Uterus (tissue), 2 donors: ENCODE data around the gene HDAC8.

Source experiments
- CTCF ChIP-seq, 4 experiments: fragments of 200-600 bp in 2 of 4; fragments of 450-650 bp in 2 of 4; sonication (generic) in 2 of 4; IDR thresholded peaks; one replicate each; pipeline ENCODE4 v1.5.1; 2016 to 2019; ENCODE audit warnings: antibody characterized with exemption in 4 of 4, mild to moderate bottlenecking in 2 of 4, moderate library complexity in 1 of 4
- POLR2A ChIP-seq, 2 donors: fragments of 450-650 bp; IDR thresholded peaks; one replicate each; pipeline ENCODE4 v1.6.1; 2016; ENCODE audit warnings: antibody characterized with exemption in 2 of 2, mild to moderate bottlenecking in 1 of 2, moderate library complexity in 1 of 2

- TF ChIP-seq CTCF (IDR thresholded peaks at IDR 0.05): no peak
- TF ChIP-seq POLR2A (IDR thresholded peaks at IDR 0.05): no peak
These were observed 111.9 kb downstream of the HDAC8 start for GRCh38 chrX:72460715-72461114.
